HG03139 (cell line): ENCODE data around the gene KIF9.
"Not testable (repeated sequence)": the region's sequence is repeated elsewhere in the genome, so short reads cannot be mapped to it uniquely, and the experiment has no call there.

Source experiments
- ATAC-seq: cut with Tn5 transposase; IDR thresholded peaks from one replicate; pipeline ENCODE4 v1.9.1; 2021; ENCODE audit not compliant: unreplicated experiment

The KIF9 gene

DNA sequence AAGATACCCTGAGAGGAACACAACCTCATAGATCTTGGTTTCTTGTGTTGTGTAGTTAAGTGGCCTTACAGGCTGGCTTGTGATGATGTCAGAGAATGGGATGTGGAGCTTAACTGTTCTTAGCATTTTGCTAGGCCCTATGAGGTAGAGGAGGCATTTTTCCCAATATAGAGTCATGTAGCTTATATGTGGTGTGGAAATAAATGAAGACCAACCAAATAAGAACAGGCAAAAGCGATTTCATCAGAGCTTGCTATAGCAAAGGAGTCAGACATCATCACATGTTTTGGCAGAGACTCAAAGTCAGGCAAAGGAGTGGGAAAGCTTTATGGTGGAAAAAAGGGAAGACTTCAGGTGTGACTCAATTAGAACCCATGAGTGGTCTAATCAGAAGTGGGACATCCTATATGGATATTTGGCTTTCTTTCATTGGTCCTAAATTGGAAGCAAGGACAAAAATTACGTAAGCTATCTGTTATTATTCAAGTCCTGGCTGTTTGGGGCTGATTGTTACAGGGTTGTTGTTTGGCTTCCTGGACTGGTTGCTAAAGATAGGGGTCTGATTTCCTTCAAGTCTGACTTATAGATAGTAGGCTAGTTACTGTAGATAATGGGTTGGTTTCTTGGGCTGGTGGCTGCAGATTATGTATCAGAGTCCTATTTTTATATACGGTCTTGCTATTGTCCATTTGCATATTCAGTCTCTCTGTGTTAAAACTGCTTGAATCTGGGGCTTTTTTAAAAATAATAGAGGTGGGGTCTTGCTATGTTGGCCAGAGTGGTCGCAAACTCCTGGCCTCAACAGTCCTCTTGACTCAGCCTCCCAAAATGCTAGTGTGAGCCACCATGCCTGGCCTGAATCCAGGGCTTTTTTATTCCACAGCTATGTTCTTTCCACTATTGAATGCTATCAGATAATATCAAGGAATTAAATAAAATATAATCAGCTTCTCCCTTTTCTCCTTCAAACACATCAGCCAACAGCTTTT is 88.4 kb downstream of the KIF9 start:
- no peak for ATAC-seq

DNA sequence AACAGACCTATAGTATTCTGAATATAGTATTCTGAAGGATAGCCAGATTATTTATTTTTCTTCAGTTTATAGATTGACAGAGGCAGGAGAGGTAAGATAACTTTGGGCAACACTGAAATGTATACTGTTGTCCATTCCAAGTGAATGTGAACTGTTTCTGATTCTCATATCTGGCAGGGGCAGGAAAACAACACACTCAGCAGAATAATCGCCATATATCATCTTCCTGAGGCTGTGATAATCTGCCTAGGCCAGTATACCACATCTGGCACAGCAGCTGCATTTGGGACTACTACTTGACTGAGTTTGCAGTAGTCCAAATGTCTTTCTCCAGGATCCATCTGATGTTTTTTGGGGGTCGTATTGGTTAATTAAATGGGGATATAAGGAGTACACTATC is 96.3 kb downstream of the KIF9 start:
- ATAC-seq = no peak

DNA sequence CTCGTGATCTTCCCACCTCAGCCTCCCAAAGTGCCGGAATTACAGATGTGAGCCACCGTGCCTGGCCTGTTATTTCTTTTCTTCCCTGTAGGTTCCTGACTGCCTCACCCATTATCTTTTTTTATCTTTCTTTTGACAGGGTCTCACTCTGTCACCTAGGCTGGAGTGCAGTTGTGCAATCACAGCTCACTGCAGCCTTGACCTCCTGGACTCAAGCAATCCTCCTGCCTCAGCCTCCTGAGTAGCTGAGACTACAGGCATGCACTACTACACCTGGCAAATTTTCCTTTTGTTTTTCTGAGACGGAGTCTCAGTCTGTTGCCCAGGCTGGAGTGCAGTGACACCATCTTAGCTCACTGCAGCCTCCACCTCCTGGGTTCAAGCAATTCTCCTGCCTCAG is 100.9 kb downstream of the KIF9 start:
- not testable (repeated sequence) for ATAC-seq

DNA sequence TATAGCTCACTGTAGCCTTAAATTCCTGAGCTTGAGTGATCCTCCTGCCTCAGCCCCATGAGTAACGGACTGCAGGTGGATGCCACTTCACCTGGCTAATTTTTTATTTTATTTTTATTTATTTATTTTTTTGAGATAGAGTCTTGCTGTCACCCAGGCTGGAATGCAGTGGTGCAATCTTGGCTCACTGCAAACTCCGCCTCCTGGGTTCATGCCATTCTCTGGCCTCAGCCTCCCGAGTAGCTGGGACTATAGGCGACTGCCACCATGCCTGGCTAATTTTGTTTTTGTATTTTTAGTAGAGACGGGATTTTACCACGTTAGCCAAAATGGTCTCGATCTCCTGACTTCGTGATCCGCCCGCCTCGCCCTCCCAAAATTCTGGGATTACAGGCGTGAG is 102.6 kb downstream of the KIF9 start:
- ATAC-seq = not testable (repeated sequence)
